GM19452 (cell line): Measurements from ENCODE around the gene MBTD1.
A peak's percentile ranks its signal among the peaks of the same experiment; 100 is the strongest.
"Not testable (repeated sequence)": the region's sequence is repeated elsewhere in the genome, so short reads cannot be mapped to it uniquely, and the experiment has no call there.

Experiments used
- ATAC-seq: cut with Tn5 transposase; IDR thresholded peaks from one replicate; pipeline ENCODE4 v1.9.1; 2021; ENCODE audit not compliant: unreplicated experiment

Gene MBTD1

DNA sequence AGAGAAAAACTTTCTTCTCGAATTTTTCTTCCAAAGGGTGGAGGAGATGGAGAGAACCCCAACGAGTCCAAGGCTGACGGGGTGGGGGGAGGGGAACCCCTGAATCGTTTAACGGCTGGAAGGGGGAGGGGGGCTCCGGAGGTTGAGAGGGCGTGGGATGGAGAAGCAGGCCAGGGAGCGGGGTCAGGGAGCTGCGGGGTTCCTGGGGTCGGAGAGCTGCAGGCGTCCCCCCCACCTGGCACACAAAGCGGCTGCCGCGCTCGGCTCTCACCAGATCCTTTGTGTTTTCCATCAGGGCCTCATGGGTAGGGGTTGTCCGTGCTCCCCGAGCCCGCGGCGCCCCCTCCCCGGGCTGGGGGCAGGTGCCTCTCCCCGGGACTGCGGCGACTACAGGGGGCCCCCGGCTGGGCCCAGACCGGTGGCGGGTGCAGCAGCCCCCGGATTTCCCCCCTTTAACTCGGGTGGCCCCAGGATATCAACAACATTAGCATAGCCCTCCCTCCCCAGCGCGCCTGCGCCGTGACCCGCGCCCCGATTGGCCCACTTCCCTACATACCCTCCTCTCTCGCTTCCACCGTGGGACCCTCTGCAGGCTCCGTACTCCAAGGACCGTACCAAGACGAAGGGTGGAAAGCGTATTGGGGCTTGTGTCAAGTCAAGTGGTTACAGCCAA, at the start of gene MBTD1:
Gene MBTD1, minus strand, starts transcription at position 486 of the 673 bp plus-strand sequence. CDS start 34,888 bp downstream, outside the sequence.
- ATAC-seq: peak; percentile 65

DNA sequence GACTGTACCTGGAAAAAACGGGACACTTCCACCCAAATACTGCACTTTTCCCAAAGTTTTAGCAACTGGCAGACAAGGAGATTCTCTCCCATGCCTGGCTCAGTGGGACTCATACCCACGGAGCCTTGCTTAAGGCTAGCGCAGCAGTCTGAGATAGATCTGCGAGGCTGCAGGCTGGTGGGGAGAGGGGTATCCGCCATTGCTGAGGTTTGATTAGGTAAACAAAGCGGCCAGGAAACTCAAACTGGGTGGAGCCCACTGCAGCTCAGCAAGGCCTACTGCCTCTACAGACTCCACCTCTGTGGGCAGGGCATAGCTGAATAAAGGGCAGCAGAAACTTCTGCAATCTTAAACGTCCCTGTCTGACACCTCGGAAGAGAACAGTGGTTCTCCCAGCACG, 45.3 kb upstream of the MBTD1 start:
- ATAC-seq: no peak

DNA sequence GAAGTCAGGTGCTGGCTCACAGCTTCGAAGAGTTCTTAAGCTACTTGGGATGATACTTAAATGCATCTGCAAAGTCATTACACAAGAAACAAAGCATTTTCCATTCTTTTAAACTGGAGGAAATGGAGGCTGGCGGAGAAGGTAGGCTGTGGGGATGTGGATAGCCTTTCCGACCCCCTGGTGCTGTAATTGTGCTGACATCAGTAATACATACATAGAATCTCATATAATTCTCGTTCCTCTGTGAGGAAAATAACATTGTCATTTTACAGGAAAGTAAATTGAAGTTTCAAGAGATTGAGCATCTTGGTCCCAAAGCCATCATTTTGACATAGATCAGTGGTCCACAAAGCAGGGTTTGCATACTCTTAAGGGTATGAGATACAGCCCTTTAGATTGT, 40.0 kb upstream of the MBTD1 start:
- ATAC-seq: no peak

DNA sequence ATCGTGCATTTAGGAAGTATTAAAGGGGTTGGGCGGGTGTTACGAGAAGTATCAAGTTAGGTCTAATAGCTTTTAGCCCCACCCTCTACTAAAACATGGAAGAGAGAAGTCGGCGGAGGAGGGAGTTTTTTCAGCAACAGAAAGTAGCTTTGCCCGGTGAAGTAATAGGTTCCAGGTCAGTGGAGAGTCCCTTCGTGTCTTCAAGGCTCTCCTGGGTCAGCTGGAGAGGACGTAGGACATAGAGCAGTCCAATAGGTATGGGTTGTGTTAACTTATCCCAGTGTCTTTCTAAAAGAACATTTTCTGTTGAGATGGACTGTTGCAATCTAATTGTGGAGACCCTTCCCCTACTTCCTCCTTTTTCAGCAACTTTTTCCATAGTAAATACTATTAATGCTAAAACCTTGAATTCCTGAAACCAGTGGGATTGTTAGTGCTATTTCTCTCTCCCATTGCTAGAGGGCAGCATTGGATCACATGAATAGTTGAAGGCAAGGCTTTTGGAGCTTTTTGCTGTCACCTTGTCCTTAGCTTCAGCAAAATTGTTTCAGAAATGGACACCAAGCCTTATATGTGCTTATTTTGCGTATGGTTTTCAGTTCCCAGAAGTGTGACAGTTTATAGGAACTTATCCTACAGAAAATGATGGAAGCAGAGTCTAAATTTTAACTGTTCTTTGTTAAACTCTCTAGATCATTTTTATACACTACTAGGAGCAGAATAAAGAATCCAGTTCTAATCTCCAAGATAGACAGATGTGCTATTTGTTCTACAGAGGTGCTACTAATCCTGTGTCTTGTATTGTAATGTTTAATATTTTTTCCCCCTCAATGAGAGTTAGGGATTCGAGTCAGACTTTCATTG, 38.9 kb upstream of the MBTD1 start:
- no peak for ATAC-seq

DNA sequence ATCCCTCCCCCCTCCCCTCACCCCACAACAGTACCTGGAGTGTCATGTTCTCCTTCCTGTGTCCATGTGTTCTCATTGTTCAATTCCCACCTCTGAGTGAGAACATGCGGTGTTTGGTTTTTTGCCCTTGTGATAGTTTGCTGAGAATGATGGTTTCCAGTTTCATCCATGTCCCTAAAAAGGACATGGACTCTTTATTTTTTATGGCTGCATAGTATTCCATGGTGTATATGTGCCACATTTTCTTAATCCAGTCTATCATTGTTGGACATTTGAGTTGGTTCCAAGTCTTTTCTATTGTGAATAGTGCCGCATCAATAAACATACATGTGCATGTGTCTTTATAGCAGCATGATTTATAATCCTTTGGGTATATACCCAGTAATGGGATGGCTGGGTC, 34.5 kb upstream of the MBTD1 start:
- ATAC-seq: not testable (repeated sequence)

DNA sequence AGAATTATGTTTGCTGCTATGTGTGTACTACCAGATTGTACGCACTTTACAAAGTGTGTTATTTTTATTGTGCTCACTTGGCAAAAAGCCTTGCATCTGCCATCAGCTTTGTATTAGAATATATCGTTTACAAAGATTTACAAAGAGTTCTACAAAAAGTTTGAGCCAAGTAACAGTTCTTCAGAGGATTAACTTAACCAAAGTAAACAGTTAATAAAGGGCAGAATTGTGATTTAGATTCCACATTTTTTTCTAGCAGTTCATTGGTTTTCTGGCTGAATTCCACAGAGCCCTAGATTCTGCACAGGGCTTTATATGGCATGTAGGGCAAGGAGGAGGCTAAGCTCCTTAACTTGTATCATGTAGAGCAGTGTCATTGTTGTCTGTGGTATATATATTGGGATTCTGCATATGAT, 29.9 kb upstream of the MBTD1 start:
- ATAC-seq: no peak

DNA sequence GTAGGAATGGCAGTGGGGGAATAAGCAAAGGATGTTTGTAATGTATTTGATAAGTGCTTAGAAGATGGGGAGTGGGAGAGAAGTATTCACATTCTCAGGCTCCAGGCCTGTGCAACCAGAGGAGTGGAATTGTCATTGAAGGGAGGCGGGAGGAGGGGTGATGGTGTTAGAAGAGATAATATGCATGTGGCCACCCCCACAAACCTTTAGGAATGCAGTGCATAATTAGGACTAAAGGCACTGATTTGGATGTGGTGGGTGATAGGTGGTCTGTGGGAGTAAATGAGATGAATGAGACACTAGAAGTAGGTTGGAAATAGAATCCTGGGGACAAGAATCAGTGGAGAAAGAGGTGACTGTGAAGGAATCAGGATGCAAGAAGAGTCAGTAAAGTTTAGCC, 27.6 kb upstream of the MBTD1 start:
- ATAC-seq: no peak

DNA sequence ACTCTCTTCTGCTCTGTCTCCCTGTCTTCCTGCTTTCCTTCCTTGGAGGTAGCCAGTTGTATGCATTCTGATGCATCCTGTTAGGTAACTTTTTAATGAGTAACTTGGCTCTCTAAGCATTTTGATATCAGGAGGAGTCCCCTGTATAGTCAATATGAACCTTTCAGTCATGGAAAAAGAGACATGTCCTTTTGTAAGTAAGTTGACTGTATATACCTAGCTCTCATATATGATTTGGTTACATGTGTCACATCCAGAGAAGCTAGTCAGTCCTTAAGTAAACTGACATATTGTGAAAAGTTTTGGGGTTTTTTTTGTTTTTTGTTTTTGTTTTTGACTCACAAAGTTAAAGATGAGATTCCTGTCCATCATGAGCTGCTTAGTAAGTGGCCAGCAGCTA, 19.3 kb upstream of the MBTD1 start:
- no peak for ATAC-seq

DNA sequence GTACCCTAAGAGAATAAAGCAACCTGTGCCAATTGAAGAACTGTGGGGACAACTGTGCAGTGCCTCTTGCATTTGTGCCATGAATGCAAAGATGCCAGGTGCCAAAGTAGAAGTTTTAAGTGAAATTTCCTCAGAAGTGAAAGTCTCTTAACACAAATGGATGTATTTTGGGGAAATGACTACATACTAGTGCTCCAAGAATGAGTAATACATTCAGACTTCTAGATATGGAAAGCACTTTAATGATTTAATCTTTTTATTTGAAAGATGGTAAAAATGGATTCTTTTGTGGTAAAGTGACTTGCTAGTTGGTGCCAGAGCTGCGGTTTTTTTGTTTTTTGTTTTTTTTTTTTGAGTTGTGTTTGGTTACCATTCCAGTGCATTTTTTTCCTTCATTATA, 15.5 kb upstream of the MBTD1 start:
- ATAC-seq: no peak

DNA sequence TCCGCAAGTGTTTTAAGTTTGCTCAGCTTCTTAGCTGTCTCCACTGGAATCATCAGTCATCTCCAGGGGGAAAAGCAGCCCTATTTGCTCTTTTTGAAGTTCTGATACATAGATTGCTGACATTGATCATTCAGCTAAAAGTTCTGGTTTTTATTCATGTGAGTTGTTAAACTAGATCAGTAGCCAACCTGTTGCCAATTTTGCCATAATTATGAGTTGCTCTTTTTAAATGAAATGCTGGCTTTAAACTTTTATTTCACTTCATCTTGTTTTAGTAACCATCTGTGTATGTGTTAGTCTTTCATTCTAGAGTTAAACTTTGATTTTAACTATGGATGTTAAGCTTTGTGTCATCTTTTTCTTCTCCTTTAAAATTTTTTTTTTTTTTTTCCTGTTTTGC, 13.0 kb upstream of the MBTD1 start:
- ATAC-seq: no peak

DNA sequence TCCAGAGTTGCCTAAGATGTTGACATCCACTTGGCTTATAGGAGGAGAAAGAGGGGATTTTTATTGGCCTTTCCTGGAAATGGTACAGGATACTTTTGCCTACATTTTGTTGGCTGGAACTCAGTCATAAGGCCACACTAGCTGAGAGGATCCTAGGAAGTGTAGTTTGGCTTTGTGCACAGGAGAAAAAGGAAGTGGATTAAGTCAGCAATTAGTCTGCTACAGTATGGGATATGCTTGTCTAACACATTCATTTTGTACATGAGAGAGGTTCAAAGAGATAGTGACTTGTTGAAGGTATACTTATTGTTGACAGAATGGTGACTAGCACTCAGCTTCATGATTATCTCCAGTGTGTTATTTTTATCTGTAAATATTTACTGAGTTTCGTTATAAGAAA, 10.8 kb upstream of the MBTD1 start:
- no peak for ATAC-seq

DNA sequence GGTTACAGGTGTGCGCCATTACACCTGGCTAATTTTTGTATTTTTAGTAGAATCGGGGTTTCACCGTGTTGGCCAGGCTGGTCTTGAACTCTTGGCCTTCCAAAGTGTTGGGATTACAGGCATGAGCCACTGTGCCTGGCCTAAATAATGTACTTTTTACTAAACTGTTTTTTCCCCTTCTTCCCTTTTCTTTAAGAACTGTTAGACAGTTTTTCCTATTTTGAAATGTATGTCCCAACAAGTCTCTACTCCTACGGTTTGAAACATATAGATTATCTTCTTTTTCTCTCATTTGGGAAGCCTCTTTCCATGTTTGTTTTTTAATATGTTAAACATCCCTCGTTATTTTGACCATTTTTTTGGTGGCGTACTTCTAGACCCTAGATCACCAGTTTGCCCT, 10.1 kb upstream of the MBTD1 start:
- no peak for ATAC-seq

DNA sequence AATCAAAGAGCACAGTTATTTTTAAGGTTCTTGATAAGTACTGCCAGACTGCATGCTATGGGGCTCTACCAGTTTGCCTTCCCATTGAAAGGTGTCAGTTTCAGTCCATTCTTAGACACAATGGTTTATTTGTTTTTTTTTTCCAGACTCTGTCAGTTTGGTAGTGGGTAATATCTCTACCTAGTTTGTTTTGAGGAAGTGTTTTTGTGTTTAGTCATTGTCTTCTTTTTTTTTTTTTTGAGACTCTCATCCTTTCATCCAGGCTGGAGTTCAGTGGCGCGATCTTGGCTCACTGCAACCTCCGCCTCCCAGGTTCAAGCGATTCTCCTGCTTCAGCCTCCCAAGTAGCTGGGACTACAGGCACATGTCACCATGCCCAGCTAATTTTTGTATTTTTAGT, 4.6 kb upstream of the MBTD1 start:
- ATAC-seq: not testable (repeated sequence)

DNA sequence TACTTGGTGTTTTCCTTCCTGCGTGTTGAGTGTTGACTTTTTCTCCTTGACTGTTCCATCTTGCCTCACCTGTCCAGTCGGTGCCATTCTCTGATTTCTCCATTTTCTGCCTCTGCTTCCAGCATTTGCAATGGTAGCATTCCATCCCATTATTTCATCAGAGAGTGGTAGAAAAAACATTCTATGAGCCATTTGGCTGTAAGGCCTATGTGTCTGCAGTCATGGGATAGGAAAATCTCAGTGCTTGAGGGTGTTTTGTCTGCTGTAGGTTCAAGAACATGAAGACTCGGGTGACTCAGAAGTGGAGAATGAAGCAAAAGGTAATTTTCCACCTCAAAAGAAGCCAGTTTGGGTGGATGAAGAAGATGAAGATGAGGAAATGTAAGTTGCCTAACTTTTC, 3.2 kb upstream of the MBTD1 start:
- no peak for ATAC-seq

DNA sequence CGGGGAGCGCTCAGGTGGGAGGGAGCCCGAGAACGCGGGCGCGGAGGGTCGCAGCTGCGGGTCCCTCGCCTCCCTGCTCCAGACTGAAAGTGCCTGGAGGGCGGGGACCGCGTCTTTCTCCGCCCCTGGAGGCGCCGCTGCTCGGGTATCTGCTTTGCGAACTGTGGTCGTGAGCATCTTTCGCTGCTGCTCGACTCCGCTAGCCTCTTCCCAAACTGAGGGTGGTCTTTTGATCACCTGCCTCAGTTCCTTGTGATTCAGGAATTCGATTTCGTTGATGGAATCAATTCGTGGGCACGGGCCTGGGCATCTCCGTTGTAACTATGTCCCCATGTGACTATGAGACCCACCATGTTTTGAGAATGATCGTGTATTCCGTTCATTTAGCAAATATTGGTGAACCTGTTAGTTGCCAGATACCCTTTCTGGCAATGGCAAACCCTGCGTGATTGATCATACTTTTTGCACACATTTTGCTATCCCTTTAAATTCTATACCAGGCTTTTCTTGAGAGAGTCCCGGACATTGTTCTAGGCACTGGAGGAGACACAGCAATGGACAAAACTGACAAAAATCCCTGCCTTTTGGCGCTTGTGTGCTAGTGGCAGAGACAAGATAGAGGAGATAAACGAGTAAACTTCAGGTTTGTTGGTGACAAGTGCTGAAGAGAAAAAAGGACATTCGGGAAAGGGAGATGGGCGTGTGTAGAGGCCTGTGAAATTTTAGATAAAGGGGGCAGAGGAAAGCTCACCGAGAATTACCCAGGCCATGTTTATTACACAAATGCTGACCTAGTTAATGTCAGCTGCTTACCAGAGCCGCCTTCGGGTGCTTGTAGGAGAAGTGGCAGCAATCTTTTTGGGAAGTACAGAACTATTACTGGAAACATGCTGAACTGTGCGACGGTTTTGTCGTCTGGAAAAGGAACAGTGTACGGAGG, 1.4 kb upstream of the MBTD1 start:
- no peak for ATAC-seq

DNA sequence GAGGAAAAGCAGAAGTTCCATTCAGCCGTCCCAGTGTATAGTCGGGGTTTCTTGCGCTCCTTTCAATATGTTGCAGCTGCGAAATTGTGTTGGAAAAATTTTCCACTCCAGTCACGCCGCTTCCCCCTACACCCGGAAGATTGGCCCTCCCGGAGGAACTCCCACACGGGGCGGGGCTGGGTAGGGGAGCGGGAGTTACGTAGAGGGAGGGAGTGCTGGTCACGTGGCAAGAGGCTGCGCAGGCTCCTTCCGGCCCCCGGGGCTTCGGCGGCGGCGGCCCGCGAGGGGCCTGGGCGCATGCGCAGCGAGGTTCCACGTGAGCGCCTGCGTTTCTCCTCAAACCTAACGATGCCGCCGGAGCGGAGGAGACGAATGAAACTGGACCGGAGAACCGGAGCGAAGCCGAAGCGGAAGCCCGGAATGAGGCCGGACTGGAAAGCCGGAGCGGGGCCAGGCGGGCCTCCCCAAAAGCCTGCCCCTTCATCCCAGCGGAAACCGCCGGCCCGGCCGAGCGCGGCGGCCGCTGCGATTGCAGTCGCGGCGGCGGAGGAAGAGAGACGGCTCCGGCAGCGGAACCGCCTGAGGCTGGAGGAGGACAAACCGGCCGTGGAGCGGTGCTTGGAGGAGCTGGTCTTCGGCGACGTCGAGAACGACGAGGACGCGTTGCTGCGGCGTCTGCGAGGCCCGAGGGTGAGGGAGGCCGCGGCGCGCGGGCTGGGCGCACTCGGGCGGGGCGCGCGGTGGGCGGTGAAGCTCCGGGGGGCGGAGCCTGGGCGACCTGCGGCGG, 581 bp upstream of the MBTD1 start, which contains the start of gene UTP18:
Gene UTP18, plus strand, starts transcription at position 310 of the 787 bp plus-strand sequence. Its CDS starts 39 bp downstream, at position 349.
- ATAC-seq: peak; percentile 72

DNA sequence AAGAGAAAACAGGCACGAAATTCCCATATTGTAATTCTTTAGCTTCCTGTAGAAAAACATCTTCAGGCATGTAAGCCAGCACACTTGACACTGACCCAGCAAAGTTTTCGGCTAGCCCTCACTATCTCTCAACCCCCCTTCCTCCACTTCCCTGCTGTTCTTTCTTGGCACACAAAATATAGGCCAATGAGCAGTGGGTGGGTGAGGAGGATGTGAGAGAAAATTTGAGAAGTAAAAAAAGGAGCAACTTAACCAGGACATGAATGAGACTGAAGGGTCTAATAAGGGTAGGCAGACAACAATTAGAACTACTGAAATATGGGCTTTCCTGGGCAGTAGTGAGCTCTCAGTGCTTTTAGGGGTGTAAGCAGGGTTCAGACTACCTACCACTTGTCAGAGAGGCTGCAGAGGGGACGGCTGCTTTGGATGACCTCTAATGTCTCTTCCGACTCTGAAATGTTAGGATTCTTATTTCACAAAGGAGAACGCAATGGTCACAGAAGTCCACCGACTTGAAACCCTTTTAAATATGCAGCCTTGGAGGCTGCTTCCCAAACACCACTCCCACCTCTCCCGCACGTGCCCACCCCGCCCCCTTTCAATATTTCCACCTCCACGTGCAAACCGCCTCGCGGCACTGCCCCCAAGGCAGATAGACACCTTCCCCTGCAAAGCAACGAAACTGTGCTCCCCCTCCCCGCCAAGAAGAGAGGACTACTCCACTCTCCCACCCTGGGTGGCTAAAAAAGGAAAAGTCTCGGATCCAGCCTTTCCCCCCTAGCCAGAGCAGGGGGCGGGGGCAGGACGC, 889 bp downstream of the MBTD1 start:
- no peak for ATAC-seq

DNA sequence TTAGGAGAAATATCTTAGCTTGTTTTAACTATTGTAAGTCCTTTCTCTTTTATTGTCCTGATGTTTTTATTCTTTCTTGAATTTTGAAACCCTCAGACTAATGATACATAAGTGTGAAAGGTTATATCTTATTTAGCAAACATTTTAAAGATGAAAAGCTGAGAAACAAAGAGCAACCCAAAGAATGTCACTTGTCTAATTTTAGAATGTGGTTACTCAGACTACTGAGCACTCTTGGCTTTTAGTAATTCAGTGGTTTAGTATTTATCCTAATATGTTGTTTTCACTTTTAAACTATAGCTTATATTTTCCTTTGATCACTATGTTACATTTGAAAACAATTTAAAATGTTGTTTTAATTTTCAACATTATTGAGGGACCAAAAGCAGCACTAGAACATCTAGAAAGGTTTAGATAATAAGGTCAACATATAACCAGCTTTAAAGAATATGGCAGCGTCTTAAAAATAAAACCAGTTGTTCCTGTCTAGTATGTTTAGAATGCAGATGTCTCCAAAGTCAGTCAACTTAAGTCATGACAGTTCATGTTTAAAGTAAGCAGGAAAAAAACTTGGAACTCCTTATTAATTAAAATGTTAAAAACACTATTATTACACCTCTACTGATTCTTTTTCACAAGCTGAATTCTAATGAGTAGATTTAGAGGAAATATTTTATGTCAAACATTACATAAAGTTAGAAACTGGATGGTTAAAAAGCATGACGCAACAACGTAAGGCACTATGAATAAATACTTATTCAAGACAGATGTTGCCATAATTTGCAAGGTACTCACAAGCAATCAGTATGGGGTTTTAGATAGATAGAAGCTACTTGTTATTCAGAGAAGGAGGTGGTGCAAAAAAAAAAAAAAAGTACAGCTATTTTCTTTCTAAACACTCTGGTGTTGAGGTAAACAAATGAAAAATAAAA, 2.4 kb downstream of the MBTD1 start:
- ATAC-seq: no peak
